A549 (cell line): ENCODE results near the gene ADH1A. TPM values are rescaled to one million over a fixed set of nuclear protein-coding genes. Genes with fewer than 3 reads are reported as not detected.
"Not testable (repeated sequence)": the region's sequence is repeated elsewhere in the genome, so short reads cannot be mapped to it uniquely, and the experiment has no call there.

Source experiments
- ATAC-seq, 2 experiments: fragments of 200-7000 bp in 1 of 2; fragments of >200 bp in 1 of 2; cut with Nextera tagmentation in 1 of 2; cut with Tn5 transposase in 1 of 2; 3 replicates each; pipeline versions ENCODE4 v1.8.0 to v1.9.1; 2018 to 2020; ENCODE audit warnings: mild to moderate bottlenecking in 1 of 2, moderate library complexity in 1 of 2
- CTCF ChIA-PET: fragments of 300-600 bp; sonication (Branson Sonifier 250); formaldehyde crosslinking; extraction: SDS; loops from one replicate; lab custom pipeline; 2021; ENCODE audit warnings: antibody characterized with exemption, inconsistent platforms; lab: Yijun Ruan, JAX
- POLR2A ChIA-PET: fragments of 350-600 bp; formaldehyde crosslinking; extraction: SDS; loops from one replicate; lab custom pipeline; 2021; ENCODE audit warnings: antibody characterized with exemption, inconsistent platforms; lab: Yijun Ruan, JAX
- DNase-seq, 2 experiments: peaks; one replicate each; pipeline versions ENCODE4 v3.0.0 to v3.0.0-alpha.2; 2011 to 2016; ENCODE audit warnings: low read depth in 1 of 2, low spot score in 1 of 2
- FAIRE-seq: peaks from 2 replicates; lab custom pipeline; 2011; peaks lifted over from hg19 to GRCh38; lab: Jason Lieb, UNC
- H3K27ac ChIP-seq, 2 experiments: fragments of >200 bp; sonication (Bioruptor Twin); formaldehyde crosslinking; 3 replicates each; pipeline ENCODE4 v1.5.1; 2016 to 2017
- H3K4me1 ChIP-seq: fragments of >200 bp; sonication (Bioruptor Twin); formaldehyde crosslinking; 3 replicates; pipeline ENCODE4 v1.6.1; 2016
- H3K4me2 ChIP-seq: fragments of >200 bp; sonication (Bioruptor Twin); formaldehyde crosslinking; 3 replicates; pipeline ENCODE4 v1.6.1; 2016
- H3K4me3 ChIP-seq: fragments of >200 bp; sonication (Bioruptor Twin); formaldehyde crosslinking; 3 replicates; pipeline ENCODE4 v1.5.1; 2016
- H3K9me3 ChIP-seq: fragments of >200 bp; sonication (Bioruptor Twin); formaldehyde crosslinking; 3 replicates; pipeline ENCODE4 v1.6.1; 2016
- CBX2 ChIP-seq: fragments of 200-600 bp; sonication (generic); IDR thresholded peaks from 2 replicates; pipeline ENCODE4 v1.6.1; 2016; ENCODE audit warnings: low read depth, mild to moderate bottlenecking, borderline replicate concordance
- CBX8 ChIP-seq: fragments of 200-600 bp; sonication (generic); IDR thresholded peaks from 2 replicates; pipeline ENCODE4 v1.6.1; 2016
- EHF ChIP-seq: fragments of 250-450 bp; sonication (Bioruptor Pico); IDR thresholded peaks from 2 replicates; pipeline ENCODE4 v1.5.0; 2020; ENCODE audit warnings: mild to moderate bottlenecking
- EP300 ChIP-seq, 2 experiments: fragments of >200 bp; sonication (Bioruptor Twin); formaldehyde crosslinking; IDR thresholded peaks; 2 replicates in 1 of 2; 3 replicates in 1 of 2; pipeline ENCODE4 v1.6.1; 2016 to 2017
- FOXS1 ChIP-seq: fragments of 250-450 bp; sonication (Bioruptor Pico); IDR thresholded peaks from 2 replicates; pipeline ENCODE4 v1.5.0; 2020; ENCODE audit warnings: mild to moderate bottlenecking, moderate library complexity
- HDAC2 ChIP-seq: fragments of 200-600 bp; sonication (generic); IDR thresholded peaks from 2 replicates; pipeline ENCODE4 v1.6.1; 2016
- JUN ChIP-seq, 2 experiments: fragments of >200 bp; sonication (Bioruptor Twin); formaldehyde crosslinking; IDR thresholded peaks; 2 replicates in 1 of 2; 3 replicates in 1 of 2; pipeline ENCODE4 v1.6.1; 2016 to 2017
- JUNB ChIP-seq: fragments of >200 bp; sonication (Bioruptor Twin); formaldehyde crosslinking; IDR thresholded peaks from 2 replicates; pipeline ENCODE4 v1.6.1; 2016
- KDM1A ChIP-seq: fragments of 200-600 bp; sonication (generic); IDR thresholded peaks from 2 replicates; pipeline ENCODE4 v1.6.1; 2016; ENCODE audit warnings: low read depth, mild to moderate bottlenecking
- MAZ ChIP-seq: fragments of 150-350 bp; IDR thresholded peaks from 2 replicates; pipeline ENCODE4 v1.6.1; 2014; ENCODE audit warnings: antibody characterized with exemption, low read depth, low read length, borderline replicate concordance
- POLR2A ChIP-seq: IDR thresholded peaks from 2 replicates; pipeline ENCODE4 v1.6.1; 2012; ENCODE audit warnings: mild to moderate bottlenecking, low read length
- RAD21 ChIP-seq, 2 experiments: fragments of >200 bp in 1 of 2; sonication (Bioruptor Twin) in 1 of 2; formaldehyde crosslinking in 1 of 2; IDR thresholded peaks in 1 of 2; conservative IDR thresholded peaks in 1 of 2; 2 replicates in 1 of 2; 3 replicates in 1 of 2; pipeline ENCODE4 v1.6.1; 2012 to 2018; ENCODE audit warnings: inconsistent platforms in 1 of 2
- RNF2 ChIP-seq: fragments of 200-600 bp; sonication (generic); IDR thresholded peaks from 2 replicates; pipeline ENCODE4 v1.6.1; 2016; ENCODE audit warnings: low read depth, mild to moderate bottlenecking, antibody characterized with exemption, moderate library complexity, borderline replicate concordance
- TP53 ChIP-seq: fragments of 250-450 bp; sonication (Bioruptor Pico); IDR thresholded peaks from 2 replicates; pipeline ENCODE4 v1.5.0; 2021; ENCODE audit warnings: mild to moderate bottlenecking, moderate library complexity
- WGBS: methylation state at CpG from one replicate; pipeline ENCODE4 v1.1.6; 2017; ENCODE audit errors: missing lambda C conversion rate; 5-methylcytosine and 5-hydroxymethylcytosine counted together
- polyA plus RNA-seq, 4 experiments: library from polyadenylated mRNA; depleted of rRNA in 3 of 4; stranded (reverse); fragments of >200 nt; fragmentation: RNase III in 1 of 4; extraction: RNeasy Plus Mini Kit Qiagen cat#74134 plus additional on column Dnase treatment in 1 of 4; gene quantifications; 2 replicates in 3 of 4; 3 replicates in 1 of 4; pipeline ENCODE4 v1.2.3, GENCODE V29; 2011 to 2017
- TF ChIP-seq, protein P1 (sequence below): fragments of >200 bp; sonication (Bioruptor Twin); formaldehyde crosslinking; IDR thresholded peaks from 3 replicates; pipeline ENCODE4 v1.5.1; 2016
- TF ChIP-seq, protein P2 (sequence below): fragments of 200-600 bp; sonication (generic); IDR thresholded peaks from 2 replicates; pipeline ENCODE4 v1.6.1; 2016; ENCODE audit warnings: antibody characterized with exemption, mild to moderate bottlenecking, moderate library complexity
- TF ChIP-seq, protein P3 (sequence below): fragments of >200 bp; sonication (Bioruptor Twin); formaldehyde crosslinking; IDR thresholded peaks from 3 replicates; pipeline ENCODE4 v1.6.1; 2016

The ADH1A gene
- polyA plus RNA-seq, 2 of the 4 experiments (the other 2 are of a cell fraction): not detected

DNA sequence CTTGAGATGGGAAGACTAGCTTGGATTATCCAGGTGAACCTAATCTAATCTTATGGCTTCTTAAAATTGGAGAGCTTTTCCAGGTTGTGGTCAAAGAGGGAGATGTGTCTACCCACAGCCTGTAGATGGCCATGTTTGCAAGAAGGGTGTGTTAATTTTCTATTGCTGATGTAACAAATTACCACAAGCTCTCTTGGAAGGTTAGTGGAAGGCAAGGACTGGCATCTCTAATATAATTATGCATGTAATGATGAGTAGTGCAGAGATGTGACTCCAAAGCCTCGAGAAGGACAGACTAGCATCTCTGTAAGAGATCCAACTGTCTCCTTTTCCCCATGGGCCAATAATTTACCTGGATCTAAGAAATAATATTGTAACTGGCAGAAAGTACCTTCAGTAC is 33.6 kb upstream of the ADH1A start:
- CTCF ChIA-PET: no interaction called here
- no peak overlapping the region for H3K4me2 ChIP-seq
- no peak for TF ChIP-seq HDAC2
- no peak for TF ChIP-seq CBX2
- no peak for TF ChIP-seq CBX8
- TF ChIP-seq EP300 (IDR thresholded peaks at IDR 0.05): no peak
- TF ChIP-seq, protein P1, sequence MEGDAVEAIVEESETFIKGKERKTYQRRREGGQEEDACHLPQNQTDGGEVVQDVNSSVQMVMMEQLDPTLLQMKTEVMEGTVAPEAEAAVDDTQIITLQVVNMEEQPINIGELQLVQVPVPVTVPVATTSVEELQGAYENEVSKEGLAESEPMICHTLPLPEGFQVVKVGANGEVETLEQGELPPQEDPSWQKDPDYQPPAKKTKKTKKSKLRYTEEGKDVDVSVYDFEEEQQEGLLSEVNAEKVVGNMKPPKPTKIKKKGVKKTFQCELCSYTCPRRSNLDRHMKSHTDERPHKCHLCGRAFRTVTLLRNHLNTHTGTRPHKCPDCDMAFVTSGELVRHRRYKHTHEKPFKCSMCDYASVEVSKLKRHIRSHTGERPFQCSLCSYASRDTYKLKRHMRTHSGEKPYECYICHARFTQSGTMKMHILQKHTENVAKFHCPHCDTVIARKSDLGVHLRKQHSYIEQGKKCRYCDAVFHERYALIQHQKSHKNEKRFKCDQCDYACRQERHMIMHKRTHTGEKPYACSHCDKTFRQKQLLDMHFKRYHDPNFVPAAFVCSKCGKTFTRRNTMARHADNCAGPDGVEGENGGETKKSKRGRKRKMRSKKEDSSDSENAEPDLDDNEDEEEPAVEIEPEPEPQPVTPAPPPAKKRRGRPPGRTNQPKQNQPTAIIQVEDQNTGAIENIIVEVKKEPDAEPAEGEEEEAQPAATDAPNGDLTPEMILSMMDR: no peak
- POLR2A ChIA-PET: no interaction called here
- DNase-seq: no peak
- H3K4me1 ChIP-seq: no peaks in the 10 kb centered on the region
- H3K9me3 ChIP-seq: no peaks in the 10 kb centered on the region
- H3K27ac ChIP-seq: no peak overlapping the region
- WGBS: 0% methylated on average over 1 of the region's 1 CpG
- no peak for FAIRE-seq
- no peak overlapping the region for H3K4me3 ChIP-seq
- ATAC-seq: no peak

DNA sequence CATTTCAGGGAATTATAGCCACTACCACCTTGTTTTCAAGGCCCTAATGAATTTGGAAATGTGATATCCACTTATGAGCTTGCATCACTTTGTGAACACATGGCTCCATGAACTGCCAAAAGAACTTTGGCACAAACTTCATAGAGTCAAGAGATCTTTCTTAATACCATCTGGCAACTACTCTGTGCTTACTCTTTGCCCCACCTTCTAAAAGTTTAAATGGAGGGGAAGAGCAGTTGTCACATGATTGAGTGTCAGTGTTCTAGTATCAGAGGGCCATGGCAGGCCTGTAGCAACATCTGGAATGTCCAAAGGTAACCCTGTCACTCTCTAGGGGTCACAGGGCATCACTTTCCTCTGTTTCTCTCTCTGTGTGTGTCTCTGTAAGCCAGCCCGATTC is 33.0 kb upstream of the ADH1A start:
- Histone ChIP-seq H3K9me3 (no peaks in the 10 kb centered on the region), H3K27ac (no peak overlapping the region), H3K4me3 (no peak overlapping the region), H3K4me2 (no peak overlapping the region), H3K4me1 (no peaks in the 10 kb centered on the region)
- 25% methylated on average over 1 of the region's 1 CpG for WGBS
- TF ChIP-seq RAD21 (conservative IDR thresholded peaks at IDR 0.05 in 1 of 2, IDR thresholded peaks at IDR 0.05 in 1 of 2): no peak
- TF ChIP-seq JUN (IDR thresholded peaks at IDR 0.05): no peak
- no peak for TF ChIP-seq TP53 (CRISPR knock-in tag)
- TF ChIP-seq HDAC2: no peak
- TF ChIP-seq FOXS1 (CRISPR knock-in tag): no peak
- TF ChIP-seq KDM1A: no peak
- no peak for TF ChIP-seq EHF (CRISPR knock-in tag)
- TF ChIP-seq JUNB: no peak
- TF ChIP-seq, protein P2, sequence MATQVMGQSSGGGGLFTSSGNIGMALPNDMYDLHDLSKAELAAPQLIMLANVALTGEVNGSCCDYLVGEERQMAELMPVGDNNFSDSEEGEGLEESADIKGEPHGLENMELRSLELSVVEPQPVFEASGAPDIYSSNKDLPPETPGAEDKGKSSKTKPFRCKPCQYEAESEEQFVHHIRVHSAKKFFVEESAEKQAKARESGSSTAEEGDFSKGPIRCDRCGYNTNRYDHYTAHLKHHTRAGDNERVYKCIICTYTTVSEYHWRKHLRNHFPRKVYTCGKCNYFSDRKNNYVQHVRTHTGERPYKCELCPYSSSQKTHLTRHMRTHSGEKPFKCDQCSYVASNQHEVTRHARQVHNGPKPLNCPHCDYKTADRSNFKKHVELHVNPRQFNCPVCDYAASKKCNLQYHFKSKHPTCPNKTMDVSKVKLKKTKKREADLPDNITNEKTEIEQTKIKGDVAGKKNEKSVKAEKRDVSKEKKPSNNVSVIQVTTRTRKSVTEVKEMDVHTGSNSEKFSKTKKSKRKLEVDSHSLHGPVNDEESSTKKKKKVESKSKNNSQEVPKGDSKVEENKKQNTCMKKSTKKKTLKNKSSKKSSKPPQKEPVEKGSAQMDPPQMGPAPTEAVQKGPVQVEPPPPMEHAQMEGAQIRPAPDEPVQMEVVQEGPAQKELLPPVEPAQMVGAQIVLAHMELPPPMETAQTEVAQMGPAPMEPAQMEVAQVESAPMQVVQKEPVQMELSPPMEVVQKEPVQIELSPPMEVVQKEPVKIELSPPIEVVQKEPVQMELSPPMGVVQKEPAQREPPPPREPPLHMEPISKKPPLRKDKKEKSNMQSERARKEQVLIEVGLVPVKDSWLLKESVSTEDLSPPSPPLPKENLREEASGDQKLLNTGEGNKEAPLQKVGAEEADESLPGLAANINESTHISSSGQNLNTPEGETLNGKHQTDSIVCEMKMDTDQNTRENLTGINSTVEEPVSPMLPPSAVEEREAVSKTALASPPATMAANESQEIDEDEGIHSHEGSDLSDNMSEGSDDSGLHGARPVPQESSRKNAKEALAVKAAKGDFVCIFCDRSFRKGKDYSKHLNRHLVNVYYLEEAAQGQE: no peak
- FAIRE-seq (no peak), DNase-seq (no peak), ATAC-seq (no peak)
- ChIA-PET POLR2A (no interaction called here), CTCF (no interaction called here)

DNA sequence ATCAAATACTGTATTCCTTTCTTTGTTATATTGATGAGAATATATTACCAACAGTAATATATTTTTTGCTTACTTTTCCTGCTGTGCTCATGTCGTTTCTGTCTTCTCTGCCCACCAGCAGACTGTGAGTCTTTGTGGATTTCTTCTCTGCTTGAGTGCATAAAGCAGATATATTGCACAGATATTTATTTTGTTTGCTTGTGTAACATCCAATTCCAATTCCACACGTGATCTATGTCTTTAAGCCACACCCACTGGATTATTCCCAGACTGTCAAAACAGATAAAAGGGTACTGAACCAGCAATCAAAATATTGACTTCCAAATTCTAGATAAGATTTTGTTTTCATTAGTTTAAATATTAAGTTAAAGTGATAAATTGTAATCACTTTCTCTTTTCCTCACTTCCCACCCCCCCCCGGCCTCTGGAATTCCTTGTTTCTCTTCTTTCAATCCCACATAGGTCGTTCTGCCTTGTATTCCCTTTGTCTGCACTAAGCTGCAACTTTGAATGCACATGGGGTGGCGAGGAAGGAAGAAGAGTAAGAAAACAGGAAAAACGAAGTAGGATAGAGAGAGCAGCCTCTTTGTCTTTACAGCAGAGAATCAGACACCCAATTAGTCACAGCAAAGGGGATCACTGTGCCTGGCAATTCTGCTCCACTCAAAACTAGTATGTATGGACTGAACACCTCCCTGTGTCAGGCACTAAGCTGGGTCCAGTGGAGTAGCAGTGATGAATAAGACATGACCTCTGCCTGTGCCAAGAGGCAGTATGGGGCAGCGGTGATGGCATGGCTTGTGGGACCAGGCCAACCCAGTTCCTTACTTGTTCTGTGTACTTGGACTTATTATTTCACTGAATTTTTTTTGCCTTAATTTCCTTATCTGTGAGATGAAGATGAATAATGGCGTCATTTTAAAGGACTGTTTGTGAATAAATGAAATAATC is 30.7 kb upstream of the ADH1A start, which contains the start of gene ADH1B:
ADH1B (minus strand) TSS at position 161 of the 951 bp plus-strand sequence; CDS start at position 91, 70 bp downstream.
- Histone ChIP-seq H3K9me3 (no peaks in the 10 kb centered on the region), H3K4me3 (no peak within 1 kb of the TSS), H3K4me2 (no peak within 1 kb of the TSS), H3K4me1 (no peaks in the 10 kb centered on the region), H3K27ac (no peak within 1 kb of the TSS)
- no peak for DNase-seq
- TF ChIP-seq MAZ (no peak), HDAC2 (no peak), POLR2A (no peak), RNF2 (no peak), FOXS1 (CRISPR knock-in tag) (no peak), TP53 (CRISPR knock-in tag) (no peak), JUN (IDR thresholded peaks at IDR 0.05) (no peak), CBX8 (no peak)
- TF ChIP-seq, protein P3, sequence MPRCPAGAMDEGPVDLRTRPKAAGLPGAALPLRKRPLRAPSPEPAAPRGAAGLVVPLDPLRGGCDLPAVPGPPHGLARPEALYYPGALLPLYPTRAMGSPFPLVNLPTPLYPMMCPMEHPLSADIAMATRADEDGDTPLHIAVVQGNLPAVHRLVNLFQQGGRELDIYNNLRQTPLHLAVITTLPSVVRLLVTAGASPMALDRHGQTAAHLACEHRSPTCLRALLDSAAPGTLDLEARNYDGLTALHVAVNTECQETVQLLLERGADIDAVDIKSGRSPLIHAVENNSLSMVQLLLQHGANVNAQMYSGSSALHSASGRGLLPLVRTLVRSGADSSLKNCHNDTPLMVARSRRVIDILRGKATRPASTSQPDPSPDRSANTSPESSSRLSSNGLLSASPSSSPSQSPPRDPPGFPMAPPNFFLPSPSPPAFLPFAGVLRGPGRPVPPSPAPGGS: no peak
- no peak for ATAC-seq
- 12% methylated on average over 7 of the region's 8 CpGs for WGBS
- POLR2A ChIA-PET: no interaction called here
- no peak for FAIRE-seq
- CTCF ChIA-PET: no interaction called here

DNA sequence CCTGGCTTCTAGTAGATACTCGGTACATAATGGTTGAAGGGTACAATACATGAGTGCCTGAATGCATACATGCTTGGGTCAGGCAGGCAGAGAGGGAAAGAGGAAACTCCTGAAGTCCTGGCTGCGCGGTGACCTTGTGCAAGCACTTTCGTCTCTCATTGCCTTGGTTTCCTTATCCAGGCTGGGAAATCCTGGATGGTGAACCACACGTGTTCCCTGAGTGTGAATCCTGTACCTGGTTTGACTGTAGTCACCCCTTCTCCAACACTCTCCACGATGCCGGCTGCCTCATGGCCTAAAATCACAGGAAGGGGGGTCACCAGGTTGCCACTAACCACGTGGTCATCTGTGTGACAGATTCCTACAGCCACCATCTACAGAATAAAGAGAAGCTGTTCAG is 27.0 kb upstream of the ADH1A start:
- FAIRE-seq, POLR2A ChIA-PET, H3K27ac ChIP-seq, H3K9me3 ChIP-seq, ATAC-seq, H3K4me2 ChIP-seq, DNase-seq, CTCF ChIA-PET, H3K4me1 ChIP-seq, H3K4me3 ChIP-seq: not testable (repeated sequence)
- WGBS: 38% methylated on average over 7 of the region's 8 CpGs
